Measurements from ENCODE around the gene ACO2. TPM values are rescaled to one million over a fixed set of nuclear protein-coding genes. Genes with fewer than 3 reads are reported as not detected.
A peak's percentile ranks its signal among the peaks of the same experiment; 100 is the strongest.

Gene ACO2
- total RNA-seq, 1 donor from 2014 or later = 67.2 TPM

- Mint-ChIP-seq H3K36me3 (ENCODE audit: low read depth, unreplicated experiment) (peaks cover 12% of the 10 kb centered on the region), H3K9me3 (ENCODE audit: unreplicated experiment) (no peaks in the 10 kb centered on the region), H3K4me3 (ENCODE audit: unreplicated experiment) (no peak overlapping the region), H3K27ac (ENCODE audit: unreplicated experiment) (no peak overlapping the region), H3K4me1 (ENCODE audit: low read depth, unreplicated experiment) (peaks cover 14% of the 10 kb centered on the region), H3K27me3 (ENCODE audit: low read depth, unreplicated experiment) (no peaks in the 10 kb centered on the region)
- H3K27ac ChIP-seq (ENCODE audit: low read depth, low read length) = no peak overlapping the region
- H3K79me2 ChIP-seq (ENCODE audit: insufficient read depth, low read length) = peaks cover 68% of the 10 kb centered on the region
- H3K4me3 ChIP-seq (ENCODE audit: insufficient read depth, low read depth, low read length) = no peak overlapping the region
- H3K9me3 ChIP-seq (ENCODE audit: insufficient read depth, low read depth, low read length) = no peaks in the 10 kb centered on the region
- no peak overlapping the region for H2AFZ ChIP-seq (ENCODE audit: low read depth, low read length)
- H3K4me1 ChIP-seq (ENCODE audit: insufficient read depth, low read length) = peaks cover 5% of the 10 kb centered on the region
- TF ChIP-seq EZH2 (IDR thresholded peaks at IDR 0.05; ENCODE audit: insufficient read depth, low read length) (no peak), CTCF (IDR thresholded peaks at IDR 0.05; ENCODE audit: insufficient read depth, low read depth, low read length) (no peak)
- no peak overlapping the region for H3K4me2 ChIP-seq (ENCODE audit: low read length)
- no peak overlapping the region for H3K9ac ChIP-seq (ENCODE audit: low read length)
- peaks cover 68% of the 10 kb centered on the region for H4K20me1 ChIP-seq (ENCODE audit: insufficient read depth, low read length)
- DNase-seq (ENCODE audit: low read depth) (no peak), FAIRE-seq (no peak)
- H3K27me3 ChIP-seq (ENCODE audit: insufficient read depth, low read length) = no peaks in the 10 kb centered on the region
- H3K36me3 ChIP-seq (ENCODE audit: insufficient read depth, low read length) = no peaks in the 10 kb centered on the region
Measured at GRCh38 chr22:41538583-41538982, 69.7 kb downstream of the ACO2 start.

- no peaks in the 10 kb centered on the region for H3K9me3 Mint-ChIP-seq (ENCODE audit: unreplicated experiment)
- TF ChIP-seq EZH2 (IDR thresholded peaks at IDR 0.05; ENCODE audit: insufficient read depth, low read length) (no peak), CTCF (IDR thresholded peaks at IDR 0.05; ENCODE audit: insufficient read depth, low read depth, low read length) (no peak)
- FAIRE-seq (no peak), DNase-seq (ENCODE audit: low read depth) (no peak)
- H3K36me3 ChIP-seq (ENCODE audit: insufficient read depth, low read length) = no peaks in the 10 kb centered on the region
- no peaks in the 10 kb centered on the region for H3K27me3 ChIP-seq (ENCODE audit: insufficient read depth, low read length)
- H3K4me1 Mint-ChIP-seq (ENCODE audit: low read depth, unreplicated experiment) = peaks cover 14% of the 10 kb centered on the region
- H3K4me3 ChIP-seq (ENCODE audit: insufficient read depth, low read depth, low read length) = no peak overlapping the region
- no peaks in the 10 kb centered on the region for H3K9me3 ChIP-seq (ENCODE audit: insufficient read depth, low read depth, low read length)
- H3K4me2 ChIP-seq (ENCODE audit: low read length) = peak overlapping the region; percentile 0
- no peak overlapping the region for H3K4me3 Mint-ChIP-seq (ENCODE audit: unreplicated experiment)
- H2AFZ ChIP-seq (ENCODE audit: low read depth, low read length) = no peak overlapping the region
- H3K4me1 ChIP-seq (ENCODE audit: insufficient read depth, low read length) = peaks cover 5% of the 10 kb centered on the region
- H3K79me2 ChIP-seq (ENCODE audit: insufficient read depth, low read length) = peaks cover 68% of the 10 kb centered on the region
- H3K9ac ChIP-seq (ENCODE audit: low read length) = no peak overlapping the region
- H3K27ac ChIP-seq (ENCODE audit: low read depth, low read length) = no peak overlapping the region
- peaks cover 12% of the 10 kb centered on the region for H3K36me3 Mint-ChIP-seq (ENCODE audit: low read depth, unreplicated experiment)
- no peak overlapping the region for H3K27ac Mint-ChIP-seq (ENCODE audit: unreplicated experiment)
- no peaks in the 10 kb centered on the region for H3K27me3 Mint-ChIP-seq (ENCODE audit: low read depth, unreplicated experiment)
- peaks cover 60% of the 10 kb centered on the region for H4K20me1 ChIP-seq (ENCODE audit: insufficient read depth, low read length)
Measured at GRCh38 chr22:41539146-41540005, 70.5 kb downstream of the ACO2 start.

GRCh38 chr22:41540006-41540315 is 71.0 kb downstream of the ACO2 start:
- Mint-ChIP-seq H3K27ac (ENCODE audit: unreplicated experiment) (no peak overlapping the region), H3K36me3 (ENCODE audit: low read depth, unreplicated experiment) (peaks cover 11% of the 10 kb centered on the region), H3K9me3 (ENCODE audit: unreplicated experiment) (no peaks in the 10 kb centered on the region), H3K27me3 (ENCODE audit: low read depth, unreplicated experiment) (no peaks in the 10 kb centered on the region), H3K4me3 (ENCODE audit: unreplicated experiment) (no peak overlapping the region), H3K4me1 (ENCODE audit: low read depth, unreplicated experiment) (peaks cover 14% of the 10 kb centered on the region)
- Histone ChIP-seq H3K4me3 (ENCODE audit: insufficient read depth, low read depth, low read length) (no peak overlapping the region), H3K27me3 (ENCODE audit: insufficient read depth, low read length) (no peaks in the 10 kb centered on the region), H3K36me3 (ENCODE audit: insufficient read depth, low read length) (no peaks in the 10 kb centered on the region), H3K9me3 (ENCODE audit: insufficient read depth, low read depth, low read length) (no peaks in the 10 kb centered on the region), H3K9ac (ENCODE audit: low read length) (no peak overlapping the region), H2AFZ (ENCODE audit: low read depth, low read length) (no peak overlapping the region), H4K20me1 (ENCODE audit: insufficient read depth, low read length) (peaks cover 58% of the 10 kb centered on the region), H3K79me2 (ENCODE audit: insufficient read depth, low read length) (peaks cover 68% of the 10 kb centered on the region), H3K4me1 (ENCODE audit: insufficient read depth, low read length) (peaks cover 9% of the 10 kb centered on the region), H3K4me2 (ENCODE audit: low read length) (peak overlapping the region; percentile 0), H3K27ac (ENCODE audit: low read depth, low read length) (no peak overlapping the region)
- DNase-seq (ENCODE audit: low read depth) (no peak), FAIRE-seq (no peak)
- no peak for TF ChIP-seq CTCF (IDR thresholded peaks at IDR 0.05; ENCODE audit: insufficient read depth, low read depth, low read length)
- TF ChIP-seq EZH2 (IDR thresholded peaks at IDR 0.05; ENCODE audit: insufficient read depth, low read length) = no peak

All from astrocyte (in vitro differentiated cells and primary cell).